ENCODE data around the gene GRIA3. TPM values are rescaled to one million over a fixed set of nuclear protein-coding genes. Genes with fewer than 3 reads are reported as not detected.

GRIA3 gene
- total and polyA plus RNA-seq, 10 of the 15 experiments (the other 5 are each of a cell fraction or from before 2014, with no cell fraction given): 0.45 to 4.3 (median 2.2) TPM

DNA sequence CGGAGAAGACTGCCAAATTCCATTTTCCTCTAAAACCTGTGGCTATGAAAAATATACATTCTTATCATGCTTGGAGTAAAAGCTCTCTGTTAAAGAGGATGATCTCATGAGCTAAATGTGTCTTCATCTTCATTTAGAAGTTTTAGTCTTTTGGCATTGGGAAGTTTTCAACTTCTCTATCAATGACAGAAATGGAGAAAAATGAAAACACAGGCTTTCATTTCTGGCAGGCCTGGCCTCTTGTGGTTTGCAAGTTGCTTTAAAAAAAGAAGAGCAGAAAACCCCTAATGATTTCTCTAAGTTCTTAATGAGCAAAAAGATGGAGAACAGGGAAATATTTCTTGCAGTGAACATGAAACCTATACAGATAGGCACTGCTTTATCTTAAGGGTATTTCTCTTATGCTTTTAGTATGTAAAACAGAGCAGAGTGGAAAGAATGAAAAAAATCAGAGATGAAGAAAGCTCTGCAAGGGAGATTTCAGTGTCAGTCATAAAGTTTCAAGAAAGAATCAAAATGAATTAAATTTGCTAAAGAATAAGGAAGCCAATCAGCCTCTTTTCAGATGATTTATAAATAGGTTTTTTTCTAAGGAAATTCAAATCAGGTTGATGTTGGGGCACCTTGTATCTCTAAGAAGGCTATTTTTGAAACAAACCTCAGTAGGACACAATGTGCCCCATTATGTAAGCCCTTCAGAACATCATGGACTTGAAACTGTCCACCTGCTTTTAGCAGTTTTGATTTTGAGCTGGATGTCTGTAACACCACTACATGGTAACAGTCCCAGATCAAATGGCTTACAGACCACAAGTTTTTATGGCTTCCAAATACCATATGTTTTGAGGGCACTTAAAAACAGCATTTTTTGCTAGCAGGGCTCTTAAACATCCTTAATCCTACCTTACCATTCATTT is 225.0 kb downstream of the GRIA3 start (continued):
- TF ChIP-seq NRF1 (conservative IDR thresholded peaks at IDR 0.05; ENCODE audit: low read depth, low read length) (no peak), ZNF207 (IDR thresholded peaks at IDR 0.05; ENCODE audit: borderline replicate concordance) (no peak), HDGF (IDR thresholded peaks at IDR 0.05) (no peak), GABPA (IDR thresholded peaks at IDR 0.05; ENCODE audit: low read depth) (0 out of 2 replicates have a peak, but pooled peaks have one; percentile 18), TCF7 (IDR thresholded peaks at IDR 0.05; ENCODE audit: borderline replicate concordance) (0 out of 2 replicates have a peak, but pooled peaks have one; percentile 18), NKRF (conservative IDR thresholded peaks at IDR 0.05) (no peak), SREBF2 (IDR thresholded peaks at IDR 0.05; ENCODE audit: low read length) (no peak), RUNX3 (IDR thresholded peaks at IDR 0.05; ENCODE audit: low read length) (peak; percentile 94), RBBP5 (conservative IDR thresholded peaks at IDR 0.05) (no peak), ZNF217 (IDR thresholded peaks at IDR 0.05) (peak; percentile 58; the same call in 1 of the 2 replicates), KLF5 (IDR thresholded peaks at IDR 0.05; ENCODE audit: partially characterized antibody) (no peak), NFIC (IDR thresholded peaks at IDR 0.05; ENCODE audit: low read depth, low read length) (peak; percentile 89), EGR1 (IDR thresholded peaks at IDR 0.05; ENCODE audit: borderline replicate concordance in 1 of 2, low read depth in 2 of 2, low read length in 2 of 2) (no peak), MYB (IDR thresholded peaks at IDR 0.05; ENCODE audit: borderline replicate concordance, low read depth, low read length) (no peak), ZBTB40 (IDR thresholded peaks at IDR 0.05; ENCODE audit: borderline replicate concordance) (0 out of 2 replicates have a peak, but pooled peaks have one; percentile 31), IKZF2 (IDR thresholded peaks at IDR 0.05) (peak; percentile 76 to 80), SUZ12 (IDR thresholded peaks at IDR 0.05; ENCODE audit: unreplicated experiment) (no peak), ZBED1 (IDR thresholded peaks at IDR 0.05; ENCODE audit: borderline replicate concordance) (0 out of 2 replicates have a peak, but pooled peaks have one; percentile 16)
- TF ChIP-seq, protein P1, sequence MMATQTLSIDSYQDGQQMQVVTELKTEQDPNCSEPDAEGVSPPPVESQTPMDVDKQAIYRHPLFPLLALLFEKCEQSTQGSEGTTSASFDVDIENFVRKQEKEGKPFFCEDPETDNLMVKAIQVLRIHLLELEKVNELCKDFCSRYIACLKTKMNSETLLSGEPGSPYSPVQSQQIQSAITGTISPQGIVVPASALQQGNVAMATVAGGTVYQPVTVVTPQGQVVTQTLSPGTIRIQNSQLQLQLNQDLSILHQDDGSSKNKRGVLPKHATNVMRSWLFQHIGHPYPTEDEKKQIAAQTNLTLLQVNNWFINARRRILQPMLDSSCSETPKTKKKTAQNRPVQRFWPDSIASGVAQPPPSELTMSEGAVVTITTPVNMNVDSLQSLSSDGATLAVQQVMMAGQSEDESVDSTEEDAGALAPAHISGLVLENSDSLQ (IDR thresholded peaks at IDR 0.05): peak; percentile 69
- TF ChIP-seq, protein P2, sequence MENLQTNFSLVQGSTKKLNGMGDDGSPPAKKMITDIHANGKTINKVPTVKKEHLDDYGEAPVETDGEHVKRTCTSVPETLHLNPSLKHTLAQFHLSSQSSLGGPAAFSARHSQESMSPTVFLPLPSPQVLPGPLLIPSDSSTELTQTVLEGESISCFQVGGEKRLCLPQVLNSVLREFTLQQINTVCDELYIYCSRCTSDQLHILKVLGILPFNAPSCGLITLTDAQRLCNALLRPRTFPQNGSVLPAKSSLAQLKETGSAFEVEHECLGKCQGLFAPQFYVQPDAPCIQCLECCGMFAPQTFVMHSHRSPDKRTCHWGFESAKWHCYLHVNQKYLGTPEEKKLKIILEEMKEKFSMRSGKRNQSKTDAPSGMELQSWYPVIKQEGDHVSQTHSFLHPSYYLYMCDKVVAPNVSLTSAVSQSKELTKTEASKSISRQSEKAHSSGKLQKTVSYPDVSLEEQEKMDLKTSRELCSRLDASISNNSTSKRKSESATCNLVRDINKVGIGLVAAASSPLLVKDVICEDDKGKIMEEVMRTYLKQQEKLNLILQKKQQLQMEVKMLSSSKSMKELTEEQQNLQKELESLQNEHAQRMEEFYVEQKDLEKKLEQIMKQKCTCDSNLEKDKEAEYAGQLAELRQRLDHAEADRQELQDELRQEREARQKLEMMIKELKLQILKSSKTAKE (IDR thresholded peaks at IDR 0.05; ENCODE audit: low read depth, poor library complexity, severe bottlenecking): peak; percentile 43
